Activated gamma-delta T cell treated with anti-CD3 and anti-CD28 coated beads, Interleukin-2, amount 50 U/mL, for 16 hours (primary cell): ENCODE measurements around the gene GDA.

ENCODE experiments used
- DNase-seq: peaks from one replicate; pipeline ENCODE4 v3.0.0-alpha.2; 2020; ENCODE audit warnings: low read depth

GDA gene

GRCh38 chr9:72150661-72151060, 1.4 kb downstream of the GDA start:
- no peak for DNase-seq

GRCh38 chr9:72151104-72151503, 1.9 kb downstream of the GDA start:
- no peak for DNase-seq

GRCh38 chr9:72154468-72155285, 5.4 kb downstream of the GDA start:
- no peak for DNase-seq

GRCh38 chr9:72155301-72155700, 6.1 kb downstream of the GDA start:
- no peak for DNase-seq

GRCh38 chr9:72156586-72156985, 7.3 kb downstream of the GDA start:
- DNase-seq, result no peak

GRCh38 chr9:72158680-72159079, 9.4 kb downstream of the GDA start:
- DNase-seq, result no peak

- DNase-seq, result no peak
Measured at GRCh38 chr9:72160446-72161123, 11.3 kb downstream of the GDA start.

- DNase-seq, result no peak
Measured at GRCh38 chr9:72165326-72165725, 16.1 kb downstream of the GDA start.

- DNase-seq, result no peak
Measured at GRCh38 chr9:72165821-72166547, 16.7 kb downstream of the GDA start.

GRCh38 chr9:72168075-72168474, 18.8 kb downstream of the GDA start:
- DNase-seq, result no peak

- no peak for DNase-seq
Measured at GRCh38 chr9:72169178-72169577, 19.9 kb downstream of the GDA start.

GRCh38 chr9:72173080-72173479, 23.8 kb downstream of the GDA start:
- DNase-seq, result no peak

- DNase-seq, result no peak
Measured at GRCh38 chr9:72185561-72185960, 36.3 kb downstream of the GDA start.

- no peak for DNase-seq
Measured at GRCh38 chr9:72187121-72187695, 38.0 kb downstream of the GDA start.

- no peak for DNase-seq
Measured at GRCh38 chr9:72188232-72188631, 39.0 kb downstream of the GDA start.

GRCh38 chr9:72193478-72193881, 44.2 kb downstream of the GDA start:
- DNase-seq, result no peak

- DNase-seq, result no peak
Measured at GRCh38 chr9:72199238-72199637, 50.0 kb downstream of the GDA start.

GRCh38 chr9:72200452-72200851, 51.2 kb downstream of the GDA start:
- DNase-seq, result no peak

GRCh38 chr9:72202009-72202408, 52.8 kb downstream of the GDA start:
- DNase-seq, result no peak

GRCh38 chr9:72203205-72203803, 54.1 kb downstream of the GDA start:
- DNase-seq, result no peak

- DNase-seq, result no peak
Measured at GRCh38 chr9:72204062-72204461, 54.8 kb downstream of the GDA start.

- no peak for DNase-seq
Measured at GRCh38 chr9:72205513-72205912, 56.3 kb downstream of the GDA start.
